OCI-LY3 (cell line): ENCODE data around the gene LIX1.

Experiments
- EZH2phosphoT487 ChIP-seq: fragments of 200-600 bp; shearing (Covaris generic); IDR thresholded peaks from 2 replicates; pipeline ENCODE4 v1.6.1; 2018; ENCODE audit warnings: antibody characterized with exemption, mixed run types, low read depth
- TF ChIP-seq, protein P1 (sequence below): fragments of 200-600, 300-600 bp; sonication (generic); IDR thresholded peaks from 2 replicates; pipeline ENCODE4 v1.5.1; 2014; ENCODE audit warnings: antibody characterized with exemption, low read length, low read depth

DNA sequence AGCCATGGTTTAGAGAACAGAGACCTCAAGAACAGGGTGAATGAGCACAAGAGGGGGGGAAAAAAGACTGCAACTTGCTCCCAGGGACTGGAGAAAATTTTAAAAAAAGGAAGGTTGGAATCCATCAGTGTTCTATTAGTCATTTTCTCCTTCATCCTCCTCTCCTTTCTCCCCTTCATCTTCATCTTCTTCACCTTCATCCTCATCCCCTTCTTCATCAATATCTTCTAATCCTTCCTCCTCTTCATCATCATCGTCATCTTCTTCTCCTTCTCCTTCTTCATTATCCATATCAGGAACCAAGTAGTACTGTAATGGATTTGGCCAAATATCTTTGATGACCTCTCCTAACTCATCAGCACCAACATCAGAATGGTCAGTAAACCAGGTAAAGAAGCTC is 86.1 kb downstream of the LIX1 start:
- TF ChIP-seq, protein P1, sequence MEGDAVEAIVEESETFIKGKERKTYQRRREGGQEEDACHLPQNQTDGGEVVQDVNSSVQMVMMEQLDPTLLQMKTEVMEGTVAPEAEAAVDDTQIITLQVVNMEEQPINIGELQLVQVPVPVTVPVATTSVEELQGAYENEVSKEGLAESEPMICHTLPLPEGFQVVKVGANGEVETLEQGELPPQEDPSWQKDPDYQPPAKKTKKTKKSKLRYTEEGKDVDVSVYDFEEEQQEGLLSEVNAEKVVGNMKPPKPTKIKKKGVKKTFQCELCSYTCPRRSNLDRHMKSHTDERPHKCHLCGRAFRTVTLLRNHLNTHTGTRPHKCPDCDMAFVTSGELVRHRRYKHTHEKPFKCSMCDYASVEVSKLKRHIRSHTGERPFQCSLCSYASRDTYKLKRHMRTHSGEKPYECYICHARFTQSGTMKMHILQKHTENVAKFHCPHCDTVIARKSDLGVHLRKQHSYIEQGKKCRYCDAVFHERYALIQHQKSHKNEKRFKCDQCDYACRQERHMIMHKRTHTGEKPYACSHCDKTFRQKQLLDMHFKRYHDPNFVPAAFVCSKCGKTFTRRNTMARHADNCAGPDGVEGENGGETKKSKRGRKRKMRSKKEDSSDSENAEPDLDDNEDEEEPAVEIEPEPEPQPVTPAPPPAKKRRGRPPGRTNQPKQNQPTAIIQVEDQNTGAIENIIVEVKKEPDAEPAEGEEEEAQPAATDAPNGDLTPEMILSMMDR: no peak
- TF ChIP-seq EZH2phosphoT487: no peak
